Activated CD8-positive, alpha-beta memory T cell treated with anti-CD3 and anti-CD28 coated beads, Interleukin-2, amount 50 U/mL, for 4 hours (primary cell): ENCODE measurements around the gene GSG1L2.

Experiments used
- DNase-seq: peaks from one replicate; pipeline ENCODE4 v3.0.0-alpha.2; 2020

GSG1L2 gene

GRCh38 chr17:9821921-9822320 lies at the start of gene GSG1L2:
Gene GSG1L2 (minus strand): TSS chr17:9822079. CDS start chr17:9822071, 8 bp downstream.
- no peak for DNase-seq

DNA sequence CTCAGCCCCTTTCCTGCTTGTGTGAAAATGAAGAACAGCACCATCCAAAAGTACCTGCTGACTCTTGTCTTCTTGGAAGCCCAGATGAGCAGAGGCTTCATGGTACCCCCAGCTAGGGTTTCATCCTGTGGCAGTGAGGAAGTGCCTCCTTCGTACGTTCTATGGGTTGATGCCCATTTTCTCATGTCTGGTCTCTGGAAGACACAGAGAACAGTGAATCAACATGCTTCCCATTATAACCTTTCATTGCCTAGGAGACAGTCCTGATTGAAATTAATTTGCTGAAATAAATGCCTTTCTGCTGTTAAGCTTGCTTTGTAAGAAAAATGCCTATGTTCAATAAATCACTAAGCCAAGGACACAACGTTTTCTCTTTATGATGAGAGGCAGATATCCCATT lies 46.7 kb upstream of the GSG1L2 start:
- DNase-seq = no peak

- DNase-seq = no peak
These were observed 43.7 kb upstream of the GSG1L2 start for GRCh38 chr17:9865586-9865985.

DNA sequence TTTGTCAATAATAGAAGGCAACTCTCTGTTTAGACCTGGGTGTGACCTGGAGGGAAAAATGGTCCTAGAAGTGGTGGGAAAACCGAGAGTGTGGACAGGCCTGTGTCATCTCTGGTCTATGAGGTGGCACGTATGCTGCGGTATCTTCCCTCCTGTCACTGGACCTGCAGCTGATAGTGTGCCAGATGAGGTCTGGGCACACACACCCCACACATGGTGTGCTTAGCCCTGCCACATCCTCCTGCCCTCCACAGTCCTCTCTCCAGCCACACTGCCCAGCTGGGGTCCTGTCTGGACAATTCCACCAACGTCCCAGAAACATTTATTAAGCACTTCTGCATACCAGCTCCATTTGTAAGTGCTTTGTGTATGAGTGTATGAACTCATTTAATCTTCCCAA lies 41.1 kb upstream of the GSG1L2 start:
- DNase-seq = no peak

DNA sequence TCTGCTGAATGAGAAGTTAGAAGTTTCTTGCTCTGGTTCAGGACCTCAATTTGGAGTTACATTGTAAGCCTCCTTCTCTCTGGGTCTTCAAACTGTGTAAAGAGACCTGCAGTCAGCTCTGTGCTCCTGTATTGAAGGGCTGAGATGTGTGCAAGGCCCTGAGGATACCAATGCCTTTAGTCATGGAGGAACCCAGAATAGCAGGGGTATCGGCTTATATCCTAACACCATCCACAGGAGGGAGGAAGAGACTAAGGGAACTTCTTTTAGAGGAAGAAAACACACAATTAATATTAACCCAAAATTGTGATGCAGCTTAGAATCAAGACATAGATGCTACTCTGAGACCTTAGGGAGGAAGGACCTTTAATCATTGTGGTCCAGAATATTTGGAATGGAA lies 40.3 kb upstream of the GSG1L2 start:
- no peak for DNase-seq

- no peak for DNase-seq
These were observed 39.0 kb upstream of the GSG1L2 start for GRCh38 chr17:9860851-9861250.

GRCh38 chr17:9859781-9860180 lies 37.9 kb upstream of the GSG1L2 start:
- no peak for DNase-seq

GRCh38 chr17:9855036-9855435 lies 33.2 kb upstream of the GSG1L2 start:
- DNase-seq = no peak

DNA sequence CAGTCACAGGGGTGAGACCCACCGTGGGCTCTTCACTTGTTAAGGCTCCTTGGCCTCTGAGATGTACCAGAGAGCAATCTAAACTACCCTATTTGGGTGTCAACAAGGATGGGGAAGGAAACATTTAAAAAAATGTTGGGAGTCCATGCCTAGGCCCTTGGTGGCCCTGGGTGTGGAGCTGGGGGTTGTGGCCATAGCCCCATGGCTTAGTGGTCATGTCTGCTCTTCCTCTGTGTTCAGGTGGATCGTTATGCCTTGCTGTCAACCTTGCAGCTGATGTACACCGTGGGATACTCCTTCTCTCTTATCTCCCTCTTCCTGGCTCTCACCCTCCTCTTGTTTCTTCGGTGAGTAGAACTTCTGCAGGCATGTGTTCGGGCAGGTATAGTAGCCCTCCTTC lies 32.4 kb upstream of the GSG1L2 start:
- no peak for DNase-seq

DNA sequence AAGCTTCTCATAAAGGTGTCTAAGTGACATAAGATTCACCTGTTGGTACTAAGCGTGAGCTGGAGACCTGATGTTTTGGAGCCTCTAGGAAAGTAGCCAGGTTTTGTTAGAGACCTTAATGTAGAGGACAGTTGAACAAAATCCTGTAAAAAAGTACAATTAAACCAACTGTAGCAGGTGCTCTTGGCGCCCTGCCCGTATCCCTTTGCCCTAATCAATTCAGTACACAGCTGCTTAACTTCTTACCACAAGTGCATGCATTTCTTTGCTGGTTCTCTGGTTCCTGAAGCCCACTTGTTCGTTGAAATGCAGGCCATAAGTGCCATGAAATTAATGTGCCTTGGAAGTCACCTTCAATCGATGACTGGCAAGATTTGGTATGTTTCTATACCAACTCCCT lies 28.3 kb upstream of the GSG1L2 start:
- no peak for DNase-seq

DNA sequence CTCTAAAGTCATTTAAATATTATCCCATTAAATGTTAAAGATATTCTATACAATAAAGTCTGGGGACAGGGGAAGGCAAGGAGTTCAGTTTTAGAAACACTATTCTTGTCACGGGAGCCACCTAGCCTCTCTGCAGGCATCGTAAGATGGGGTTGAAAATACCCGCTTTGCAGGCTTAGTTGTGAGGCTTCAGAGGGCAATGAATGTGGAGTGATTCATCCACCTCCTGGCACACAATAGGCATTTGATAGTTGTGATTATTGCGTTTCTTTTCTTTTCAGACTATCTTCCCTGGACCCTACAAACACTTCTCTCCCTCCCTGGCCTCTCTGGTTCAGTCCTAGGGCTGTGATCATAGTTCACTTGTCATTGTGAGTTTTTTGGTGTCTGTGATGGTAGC lies 23.4 kb upstream of the GSG1L2 start:
- DNase-seq = no peak

DNA sequence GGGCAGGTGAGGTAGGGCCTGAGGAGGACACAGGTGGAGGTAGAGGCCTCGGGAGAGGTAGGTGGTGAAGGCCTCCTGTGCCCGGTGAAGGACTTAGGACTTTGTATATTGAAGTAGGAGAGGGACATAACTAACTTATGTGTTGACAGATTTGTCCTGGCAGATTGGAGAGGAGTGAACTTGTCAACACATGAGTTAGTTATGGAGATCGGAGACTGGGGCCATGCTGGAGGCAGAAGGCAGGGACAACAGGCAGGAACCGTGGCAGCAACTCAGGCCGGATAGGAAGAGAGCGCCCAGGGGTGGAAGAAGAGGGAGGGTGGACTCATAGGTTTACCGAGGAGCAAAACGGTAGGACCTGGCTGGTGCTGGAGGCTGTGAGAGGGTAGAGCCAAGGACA lies 22.3 kb upstream of the GSG1L2 start:
- DNase-seq = no peak

DNA sequence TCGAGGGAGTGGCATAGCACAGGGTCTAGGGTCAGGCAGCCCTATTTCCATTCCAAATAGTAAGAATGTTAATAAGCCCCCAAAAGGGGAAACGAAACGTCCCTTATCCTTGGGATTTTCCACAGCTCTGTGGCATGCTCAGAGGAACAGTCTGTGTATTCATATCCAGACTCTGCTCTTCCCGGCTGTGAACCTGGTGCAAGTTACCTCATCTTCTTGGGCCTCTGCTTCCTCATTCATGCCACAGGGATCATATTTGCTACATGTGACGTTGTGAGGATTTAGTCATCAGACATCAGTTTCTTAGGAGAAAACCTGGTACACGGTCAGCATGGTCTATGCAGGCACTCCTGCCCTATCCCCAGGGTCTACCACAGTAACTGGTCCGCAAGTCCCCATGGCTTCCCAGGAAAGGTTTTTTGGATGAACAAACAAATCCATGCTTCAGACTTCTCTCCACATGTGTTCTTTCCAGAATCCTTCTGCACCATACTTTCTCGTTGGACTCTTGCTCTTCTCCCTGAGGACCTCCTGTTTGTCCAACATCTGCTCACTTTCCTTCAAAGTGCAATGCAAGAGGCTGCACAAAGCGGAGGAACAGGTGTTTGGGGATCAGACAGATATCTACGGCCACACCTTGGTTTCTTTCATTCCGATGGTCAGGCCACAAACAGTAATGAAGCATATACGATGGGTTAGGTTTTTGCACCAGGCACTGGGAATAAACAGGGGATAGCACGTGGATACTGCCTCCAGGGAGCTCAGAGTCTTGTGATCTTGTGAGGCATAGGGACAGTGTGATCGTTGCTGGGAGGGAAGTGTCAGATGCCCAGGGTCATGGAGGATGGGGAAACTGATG lies 21.5 kb upstream of the GSG1L2 start:
- no peak for DNase-seq

DNA sequence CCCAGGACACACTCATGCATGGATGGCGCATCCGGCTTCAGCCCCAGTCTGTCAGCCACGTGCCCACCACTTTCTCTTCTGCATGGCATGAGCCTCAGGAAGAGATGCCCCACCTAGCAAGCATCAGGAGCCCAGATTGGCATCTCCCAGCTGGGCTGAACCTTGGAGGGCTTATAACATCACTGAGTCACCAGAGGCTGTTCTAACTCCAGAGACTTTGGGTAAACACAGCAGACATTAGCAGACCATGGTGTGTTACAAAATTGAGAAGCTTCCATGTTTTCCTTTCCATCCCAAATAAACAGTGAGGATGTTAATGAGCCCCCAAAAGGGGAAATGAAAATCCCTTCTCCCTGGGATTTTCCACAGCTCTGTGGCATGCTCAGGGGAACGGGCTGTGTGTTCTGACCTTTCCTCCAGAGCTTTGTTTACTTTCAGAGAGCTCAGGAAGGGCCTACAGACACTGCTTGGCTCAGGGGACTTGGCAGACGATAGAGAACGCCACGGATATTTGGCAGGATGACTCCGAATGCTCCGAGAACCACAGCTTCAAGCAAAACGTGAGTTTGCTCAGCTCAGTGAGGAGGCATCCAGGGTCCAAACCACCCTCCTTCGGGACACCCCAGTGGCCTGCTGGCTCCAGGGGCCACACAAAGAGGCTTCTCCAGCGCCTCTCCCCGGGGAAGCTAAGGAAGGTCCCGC lies 20.3 kb upstream of the GSG1L2 start:
- no peak for DNase-seq

GRCh38 chr17:9839433-9839832 lies 17.6 kb upstream of the GSG1L2 start:
- no peak for DNase-seq

- DNase-seq = no peak
These were observed 15.9 kb upstream of the GSG1L2 start for GRCh38 chr17:9837551-9838471.

- DNase-seq = no peak
These were observed 12.0 kb upstream of the GSG1L2 start for GRCh38 chr17:9833922-9834321.

GRCh38 chr17:9830711-9831110 lies 8.8 kb upstream of the GSG1L2 start:
- DNase-seq = no peak

DNA sequence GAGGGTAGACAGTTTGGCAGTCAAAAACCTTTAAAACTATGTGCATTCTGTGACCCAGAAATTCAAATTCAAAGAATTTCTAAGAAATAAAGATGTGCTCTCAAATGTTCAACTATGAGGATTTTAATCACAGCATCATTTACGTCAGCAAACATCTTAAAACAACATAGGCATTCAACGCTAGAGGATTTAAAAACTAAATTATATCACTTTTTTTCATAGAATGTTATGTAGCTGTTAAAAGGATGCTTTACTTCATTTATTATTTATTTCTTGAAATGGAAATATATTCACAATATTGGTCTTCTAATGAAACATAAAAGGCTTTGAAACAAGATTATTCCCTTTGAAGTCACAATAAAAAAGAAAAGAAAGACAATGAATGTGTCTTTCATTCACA lies 7.5 kb upstream of the GSG1L2 start:
- no peak for DNase-seq

DNA sequence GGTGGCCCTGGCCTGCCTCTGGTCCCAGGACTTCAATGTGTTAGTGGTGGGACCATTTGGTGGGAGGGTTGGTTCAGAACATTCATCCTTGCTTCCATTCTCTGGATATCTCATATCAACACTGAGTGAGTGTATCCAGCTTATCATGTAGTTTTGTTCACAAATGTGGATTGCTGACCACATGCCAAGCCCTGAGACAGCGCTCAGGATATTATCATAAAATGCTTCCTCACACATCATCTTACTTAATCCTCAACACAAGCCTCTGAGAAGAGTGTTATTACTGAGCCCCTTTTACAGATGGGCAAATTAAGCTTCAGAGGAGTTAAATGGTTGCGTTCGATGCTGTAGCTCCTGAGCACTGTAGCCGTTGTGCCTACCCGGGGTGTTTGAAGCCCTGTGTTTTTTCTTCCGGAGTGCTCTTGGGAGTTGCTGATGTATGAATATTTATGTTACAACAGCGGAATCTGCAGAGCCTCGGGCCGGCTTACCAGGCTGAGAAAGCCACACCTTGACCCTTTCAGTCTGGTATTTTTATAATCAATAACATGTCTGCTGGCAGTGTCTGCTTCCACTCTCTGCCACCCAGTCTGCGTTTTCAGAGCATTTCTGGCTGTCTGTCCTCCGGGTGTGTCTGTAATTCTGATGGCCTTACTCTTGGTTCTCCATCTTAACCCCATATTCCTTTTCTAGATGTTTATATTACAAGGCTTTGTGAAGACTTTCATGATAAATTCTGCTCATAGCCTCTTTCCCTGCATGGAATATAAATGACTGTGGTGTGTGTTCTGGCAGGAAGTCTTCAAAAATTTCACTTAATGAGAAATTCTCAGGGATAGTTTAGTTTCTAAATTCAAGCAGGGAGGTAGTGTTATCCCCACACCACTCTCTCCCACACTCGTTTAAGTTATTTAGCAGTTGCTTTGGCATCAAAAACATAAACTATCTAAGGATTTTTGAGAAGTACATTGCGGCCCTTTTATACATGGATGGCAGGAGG lies 6.7 kb upstream of the GSG1L2 start:
- DNase-seq = no peak

- no peak for DNase-seq
These were observed 3.8 kb upstream of the GSG1L2 start, which contains the start of gene GLP2R for GRCh38 chr17:9825641-9826150. Gene GLP2R (plus strand): TSS chr17:9825924. CDS start chr17:9826064, 140 bp downstream.
